Effector CD4-positive, alpha-beta T cell (primary cell): Measurements from ENCODE around the gene SLC37A2. TPM values are rescaled to one million over a fixed set of nuclear protein-coding genes. Genes with fewer than 3 reads are reported as not detected.
"Not testable (repeated sequence)": the region's sequence is repeated elsewhere in the genome, so short reads cannot be mapped to it uniquely, and the experiment has no call there.

ENCODE experiments used
- DNase-seq: peaks from one replicate; pipeline ENCODE4 v3.0.0-alpha.2; 2020
- total RNA-seq: gene quantifications from one replicate; lab custom pipeline; 2026; lab: John Stamatoyannopoulos, UW

Gene SLC37A2
- not detected for total RNA-seq

DNA sequence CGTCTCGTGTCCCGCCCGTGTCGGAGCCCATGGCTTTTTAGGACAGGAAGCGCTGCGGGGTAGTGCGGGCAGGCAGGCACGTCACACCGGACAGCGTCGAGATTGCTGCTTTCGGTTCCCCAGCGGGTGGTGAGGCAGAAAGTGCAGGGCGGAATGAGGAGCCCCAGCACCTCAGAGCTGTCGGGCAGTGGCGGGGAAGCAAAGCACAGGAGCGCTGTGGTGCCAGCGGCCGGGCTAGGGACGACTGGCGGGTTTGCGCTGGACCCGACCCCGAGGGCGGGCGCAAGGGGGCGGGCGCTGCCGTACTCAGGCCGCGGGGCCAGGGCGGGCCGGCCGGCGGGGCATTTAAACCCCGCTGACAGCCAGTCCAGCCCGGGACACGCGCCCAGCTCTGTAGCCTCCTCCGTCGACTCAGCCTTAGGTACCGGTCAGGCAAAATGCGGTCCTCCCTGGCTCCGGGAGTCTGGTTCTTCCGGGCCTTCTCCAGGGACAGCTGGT is at the start of gene SLC37A2:
TSS of gene SLC37A2 (plus strand) at position 375 of the 498 bp plus-strand sequence. CDS start at position 438, 63 bp downstream.
- DNase-seq, result no peak

DNA sequence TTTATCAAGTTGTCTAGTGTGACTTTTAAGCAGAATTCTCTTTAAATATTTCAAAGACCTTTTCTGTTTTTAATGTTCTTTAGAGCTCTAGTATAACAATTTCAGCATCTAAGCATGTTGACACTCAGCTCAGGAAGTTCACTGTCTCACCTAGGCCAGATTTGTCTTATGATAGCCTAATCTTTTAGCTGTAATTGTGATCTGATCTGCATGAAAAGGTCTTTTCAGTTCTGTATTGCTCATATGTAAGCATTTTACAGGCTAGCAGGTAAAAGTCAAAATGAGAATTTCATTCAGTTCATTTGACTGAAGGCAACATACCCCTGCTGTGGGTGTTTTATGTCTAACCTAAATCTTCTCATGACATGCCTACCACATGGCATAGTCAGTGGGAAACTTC is 46.7 kb upstream of the SLC37A2 start:
- no peak for DNase-seq

DNA sequence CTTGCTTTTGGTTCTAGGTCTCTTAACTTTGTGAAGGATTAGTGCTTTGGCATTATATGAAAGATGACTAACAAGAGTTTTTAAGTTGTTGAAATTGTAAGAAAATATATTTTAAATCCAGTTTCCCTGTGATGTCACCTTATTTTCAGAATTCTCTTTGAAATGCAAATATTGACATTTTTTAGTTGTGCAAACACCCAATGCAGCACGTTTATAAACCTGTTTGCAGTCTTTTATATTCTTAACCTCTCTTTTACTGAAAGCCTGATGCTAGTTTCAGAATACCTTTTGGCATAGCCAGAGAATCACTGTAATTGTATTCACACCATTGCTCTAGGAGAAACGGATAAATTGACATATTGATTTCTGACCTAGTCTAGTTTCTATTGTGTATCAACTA is 42.8 kb upstream of the SLC37A2 start:
- DNase-seq, result no peak

DNA sequence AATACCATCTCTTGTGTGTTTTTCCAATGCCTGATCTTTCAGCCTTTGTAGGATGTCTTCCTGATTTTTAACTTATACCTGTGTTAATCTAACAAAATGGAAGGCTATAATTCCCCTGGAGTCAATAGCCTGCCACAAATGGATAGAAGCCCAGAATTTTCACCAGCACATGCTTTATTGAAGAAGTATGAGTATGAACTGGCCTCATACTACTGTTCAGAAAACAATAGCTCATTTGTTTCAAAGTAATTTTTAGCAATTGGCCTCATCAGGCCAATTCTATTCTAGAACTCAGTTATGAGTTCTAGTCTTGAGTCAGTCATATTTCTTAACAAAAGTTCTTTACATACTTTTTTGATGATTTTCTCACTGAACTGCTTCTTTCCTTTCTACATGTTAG is 40.6 kb upstream of the SLC37A2 start:
- DNase-seq, result no peak

GRCh38 chr11:125025968-125026367 is 37.1 kb upstream of the SLC37A2 start:
- DNase-seq, result no peak

DNA sequence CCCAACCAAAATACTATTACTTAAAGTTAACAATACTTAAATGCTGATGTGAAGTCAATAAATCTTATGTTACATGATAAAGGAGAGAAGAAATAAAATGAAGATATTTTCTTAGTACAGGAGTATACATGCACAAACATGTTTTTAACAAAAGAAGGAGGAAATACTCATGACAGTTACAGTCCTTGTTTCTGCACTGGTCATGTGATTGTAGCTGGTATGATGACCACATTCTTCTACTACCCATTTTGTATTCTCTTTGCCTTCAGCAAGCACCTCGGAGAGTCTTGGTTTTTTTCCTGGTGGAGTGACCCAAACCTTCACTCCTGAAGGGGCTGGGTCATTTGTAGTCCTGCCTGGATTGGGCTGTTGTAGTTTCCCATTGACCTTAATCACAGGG is 33.7 kb upstream of the SLC37A2 start:
- DNase-seq, result not testable (repeated sequence)

DNA sequence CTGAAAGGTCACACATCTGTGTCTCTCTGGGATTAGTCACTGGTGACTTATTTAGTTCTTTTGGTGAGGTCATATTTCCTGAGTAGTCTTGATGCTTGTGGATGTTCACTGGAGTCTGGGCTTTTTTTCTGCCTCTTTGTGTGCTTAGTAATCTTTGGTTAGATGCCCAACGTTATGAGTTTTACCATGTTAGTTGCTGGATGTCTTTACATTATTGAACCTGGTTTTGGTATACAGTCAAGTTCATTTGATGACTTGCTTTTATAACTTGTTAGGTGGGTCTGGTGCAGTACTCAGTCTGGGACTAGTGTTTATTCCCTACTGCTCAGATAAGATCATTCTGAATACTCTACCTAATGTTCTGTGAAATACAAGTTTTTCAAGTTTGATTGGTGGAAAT is 26.2 kb upstream of the SLC37A2 start:
- no peak for DNase-seq

GRCh38 chr11:125049164-125049792 is 13.8 kb upstream of the SLC37A2 start:
- DNase-seq, result no peak

- DNase-seq, result no peak
These were observed 11.1 kb upstream of the SLC37A2 start for GRCh38 chr11:125052047-125052446.

DNA sequence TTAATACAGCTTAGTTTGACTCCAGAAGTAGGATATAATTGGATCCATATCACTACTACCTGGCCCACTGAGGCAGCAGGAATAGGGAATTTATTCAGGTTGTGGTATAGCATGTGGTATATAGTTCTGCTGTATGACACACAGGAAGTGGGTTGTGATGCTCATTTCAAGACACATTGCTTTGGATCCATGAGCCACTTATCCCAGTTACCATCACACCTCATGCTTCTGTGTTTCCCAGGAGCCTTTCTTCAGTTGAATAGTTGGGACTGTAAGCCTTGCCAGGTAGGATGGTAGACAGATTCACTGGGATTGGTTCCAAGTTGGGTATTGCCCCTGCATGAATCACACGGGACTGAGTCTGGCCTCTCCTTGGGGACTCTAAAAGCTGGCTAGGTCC is 9.9 kb upstream of the SLC37A2 start:
- DNase-seq, result no peak

- no peak for DNase-seq
These were observed 7.9 kb upstream of the SLC37A2 start for GRCh38 chr11:125055107-125055715.

- not testable (repeated sequence) for DNase-seq
These were observed 7.0 kb upstream of the SLC37A2 start for GRCh38 chr11:125056111-125056510.

DNA sequence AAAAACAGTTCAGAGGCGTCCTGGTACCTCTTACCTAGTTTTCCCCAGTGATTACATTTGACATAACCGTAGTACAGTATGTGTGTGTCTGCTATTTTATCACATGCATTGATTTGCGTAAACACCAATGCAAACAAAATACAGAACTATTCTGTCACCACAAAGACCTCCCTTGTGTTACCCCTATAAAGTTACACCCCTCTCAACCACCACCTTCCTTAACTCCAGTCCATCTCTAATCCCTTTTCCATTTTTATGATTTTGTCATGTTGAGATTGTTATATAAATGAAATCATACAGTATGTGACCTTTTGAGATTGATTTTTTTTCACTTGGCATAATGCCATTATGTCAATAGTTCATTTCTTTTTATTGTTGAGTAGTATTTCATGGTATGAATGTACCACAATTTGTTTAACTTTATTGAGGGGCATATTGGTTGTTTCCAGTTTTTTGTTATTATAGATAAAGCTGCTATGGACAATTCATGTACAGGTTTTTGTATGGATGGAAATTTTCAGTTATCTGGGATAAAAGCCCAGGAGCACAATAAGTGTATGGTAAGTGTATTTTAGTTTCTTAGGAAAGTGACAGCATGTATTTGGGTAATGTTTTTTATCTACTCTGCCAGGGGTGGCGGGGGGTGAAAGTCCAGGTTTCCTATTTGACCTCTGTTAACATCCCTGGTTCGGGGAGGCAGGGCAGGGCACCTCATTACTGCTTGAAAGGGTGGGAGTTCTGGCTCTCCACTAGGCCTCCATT is 6.0 kb upstream of the SLC37A2 start:
- no peak for DNase-seq

GRCh38 chr11:125057693-125058016 is 5.5 kb upstream of the SLC37A2 start:
- no peak for DNase-seq

DNA sequence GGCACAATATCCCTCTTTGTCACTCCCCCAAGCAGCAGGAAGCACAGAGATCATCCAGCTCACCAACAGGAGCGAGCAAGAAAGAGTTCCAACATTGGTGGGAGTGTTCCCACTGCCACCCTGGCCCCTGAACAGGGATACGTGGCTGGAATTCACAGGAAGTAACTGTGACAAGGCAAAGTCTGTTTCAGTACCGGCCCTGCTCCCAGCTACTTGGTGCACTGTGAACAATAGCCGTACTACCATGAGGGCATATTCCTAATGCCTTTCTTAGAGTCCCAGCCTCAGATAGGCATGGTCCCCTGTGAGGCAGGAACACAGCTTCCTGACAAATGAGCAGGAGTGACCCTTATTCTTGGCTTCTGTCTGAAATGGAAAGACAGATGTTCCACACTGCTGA is 1.8 kb upstream of the SLC37A2 start:
- DNase-seq, result no peak

GRCh38 chr11:125062218-125062930 is 731 bp upstream of the SLC37A2 start:
- DNase-seq, result no peak

DNA sequence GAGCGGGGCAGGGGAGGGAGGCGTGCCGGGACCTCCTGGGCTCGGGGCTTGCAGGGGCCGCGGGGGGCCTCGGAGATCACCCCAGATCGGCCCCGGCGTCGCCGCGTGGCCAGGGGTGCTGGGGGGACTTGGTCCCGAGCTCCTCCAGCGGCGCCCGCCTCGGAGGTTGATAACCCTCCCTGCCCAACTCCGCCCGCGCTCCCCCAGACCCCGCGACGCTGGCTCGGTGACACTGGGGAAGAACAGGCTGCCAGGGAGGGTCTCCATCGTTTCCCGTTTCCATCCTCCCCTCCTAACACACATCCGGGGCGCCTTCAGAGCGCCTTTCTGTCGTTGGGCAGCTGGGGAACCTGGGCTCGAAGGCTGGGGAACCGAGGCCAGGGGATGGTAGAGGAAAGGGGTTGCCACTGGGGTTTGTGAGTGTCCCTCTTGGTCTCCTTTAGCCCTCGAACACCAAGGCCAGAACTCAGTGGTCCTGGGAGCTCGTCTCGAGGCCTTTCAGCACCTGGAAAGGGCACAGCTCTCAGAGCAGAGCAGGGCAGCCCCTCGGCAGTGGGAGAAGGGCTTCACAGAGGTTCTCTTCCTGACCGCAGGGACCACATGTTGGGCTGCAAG is 431 bp downstream of the SLC37A2 start:
- DNase-seq, result no peak

DNA sequence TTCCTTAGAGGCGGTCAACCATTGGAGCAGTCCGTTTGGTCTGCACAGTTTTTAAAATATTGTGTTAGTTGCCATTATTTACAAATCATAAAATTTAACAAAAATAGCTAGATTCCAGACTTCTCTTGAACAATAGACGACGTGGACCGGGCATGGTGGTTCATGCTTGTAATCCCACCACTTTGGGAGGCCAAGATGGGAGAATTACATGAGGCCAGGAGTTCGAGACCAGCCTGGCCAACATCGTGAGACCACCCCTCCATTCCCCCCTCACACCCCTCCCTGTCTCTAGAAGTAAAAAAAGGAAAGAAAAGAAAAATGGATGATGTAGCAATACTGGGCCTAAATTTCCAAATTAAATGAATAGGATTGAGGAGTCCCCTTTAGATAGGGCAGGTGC is 965 bp downstream of the SLC37A2 start:
- no peak for DNase-seq

GRCh38 chr11:125068368-125068767 is 5.3 kb downstream of the SLC37A2 start:
- DNase-seq, result no peak

DNA sequence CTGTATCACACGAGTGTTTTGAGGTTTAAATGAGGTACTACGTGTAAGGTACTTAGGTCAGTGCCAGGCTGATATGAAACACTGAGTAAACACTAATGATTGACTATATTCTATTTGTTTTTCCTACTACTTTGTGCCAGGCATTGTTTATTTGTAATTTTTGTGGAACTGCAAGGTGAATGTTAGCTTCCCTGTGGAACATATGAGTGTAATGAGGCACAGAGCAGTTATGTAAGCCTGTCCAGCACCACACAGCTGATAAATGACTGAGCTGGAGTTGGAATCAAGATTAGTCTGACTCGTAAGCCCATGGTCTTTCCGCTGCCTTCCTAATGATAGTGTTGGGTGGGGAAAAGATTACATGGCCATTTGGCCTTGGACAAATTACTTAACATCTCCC is 5.9 kb downstream of the SLC37A2 start:
- no peak for DNase-seq

- no peak for DNase-seq
These were observed 6.7 kb downstream of the SLC37A2 start for GRCh38 chr11:125069796-125070195.

GRCh38 chr11:125070699-125071254 is 7.7 kb downstream of the SLC37A2 start:
- DNase-seq, result no peak

DNA sequence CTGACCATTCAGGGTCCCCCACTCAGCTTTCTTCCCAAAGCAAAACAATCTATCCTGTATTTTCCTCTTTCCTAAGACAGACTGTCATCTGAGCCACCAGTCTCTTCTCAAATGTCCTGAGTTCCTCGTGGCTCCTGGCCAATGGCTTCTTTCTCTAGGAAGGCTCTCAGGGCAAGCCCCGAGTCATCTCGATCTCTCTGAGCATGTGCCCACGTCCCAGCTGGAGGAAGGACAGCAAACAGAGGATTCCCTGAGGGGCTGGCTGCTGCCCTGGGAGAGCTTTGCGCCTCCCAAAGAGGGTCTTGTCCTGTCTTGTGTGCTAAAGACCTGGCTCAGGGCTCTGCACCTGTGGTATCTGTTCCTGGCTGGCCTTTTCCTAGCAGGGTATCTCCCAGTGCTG is 8.3 kb downstream of the SLC37A2 start:
- DNase-seq, result no peak
